ENCODE data around the gene RPS6KA3.

- TF ChIP-seq, protein P1, sequence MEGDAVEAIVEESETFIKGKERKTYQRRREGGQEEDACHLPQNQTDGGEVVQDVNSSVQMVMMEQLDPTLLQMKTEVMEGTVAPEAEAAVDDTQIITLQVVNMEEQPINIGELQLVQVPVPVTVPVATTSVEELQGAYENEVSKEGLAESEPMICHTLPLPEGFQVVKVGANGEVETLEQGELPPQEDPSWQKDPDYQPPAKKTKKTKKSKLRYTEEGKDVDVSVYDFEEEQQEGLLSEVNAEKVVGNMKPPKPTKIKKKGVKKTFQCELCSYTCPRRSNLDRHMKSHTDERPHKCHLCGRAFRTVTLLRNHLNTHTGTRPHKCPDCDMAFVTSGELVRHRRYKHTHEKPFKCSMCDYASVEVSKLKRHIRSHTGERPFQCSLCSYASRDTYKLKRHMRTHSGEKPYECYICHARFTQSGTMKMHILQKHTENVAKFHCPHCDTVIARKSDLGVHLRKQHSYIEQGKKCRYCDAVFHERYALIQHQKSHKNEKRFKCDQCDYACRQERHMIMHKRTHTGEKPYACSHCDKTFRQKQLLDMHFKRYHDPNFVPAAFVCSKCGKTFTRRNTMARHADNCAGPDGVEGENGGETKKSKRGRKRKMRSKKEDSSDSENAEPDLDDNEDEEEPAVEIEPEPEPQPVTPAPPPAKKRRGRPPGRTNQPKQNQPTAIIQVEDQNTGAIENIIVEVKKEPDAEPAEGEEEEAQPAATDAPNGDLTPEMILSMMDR (IDR thresholded peaks at IDR 0.05 in 8 of 11, conservative IDR thresholded peaks at IDR 0.05 in 3 of 11) = no peak
- no peak for TF ChIP-seq POLR2A (IDR thresholded peaks at IDR 0.05)
- no peak for TF ChIP-seq POLR2AphosphoS5 (IDR thresholded peaks at IDR 0.05)
Measured at GRCh38 chrX:20129547-20129946, 137.2 kb downstream of the RPS6KA3 start.

Data from spleen (tissue), 7 donors.